Subcutaneous abdominal adipose tissue (tissue), 5 donors: ENCODE data around the gene OR1L6.

Experiments used
- H3K27ac ChIP-seq: one replicate; pipeline ENCODE4 v1.7.0; 2013; ENCODE audit warnings: low read depth, mild to moderate bottlenecking, inconsistent platforms, low read length, moderate library complexity
- H3K27me3 ChIP-seq, 5 donors: one replicate each; pipeline ENCODE4 v1.7.0; 2013; ENCODE audit warnings: low read length in 5 of 5, inconsistent platforms in 1 of 5; ENCODE audit not compliant: control insufficient read depth in 5 of 5, insufficient read depth in 4 of 5
- H3K36me3 ChIP-seq, 5 donors: one replicate each; pipeline ENCODE4 v1.7.0; 2013; ENCODE audit warnings: low read length in 5 of 5; ENCODE audit not compliant: control insufficient read depth in 5 of 5, insufficient read depth in 5 of 5
- H3K4me1 ChIP-seq, 5 donors: one replicate each; pipeline ENCODE4 v1.7.0; 2013; ENCODE audit warnings: low read length in 5 of 5, mild to moderate bottlenecking in 3 of 5, moderate library complexity in 1 of 5; ENCODE audit not compliant: control insufficient read depth in 5 of 5, insufficient read depth in 5 of 5
- H3K4me3 ChIP-seq, 5 donors: one replicate each; pipeline ENCODE4 v1.7.0; 2013; ENCODE audit warnings: low read length in 5 of 5, low read depth in 1 of 5
- H3K9ac ChIP-seq, 5 donors: one replicate each; pipeline ENCODE4 v1.7.0; 2013; ENCODE audit warnings: low read length in 5 of 5, mild to moderate bottlenecking in 4 of 5, moderate library complexity in 3 of 5
- H3K9me3 ChIP-seq, 5 donors: one replicate each; pipeline ENCODE4 v1.7.0; 2013; ENCODE audit warnings: low read length in 5 of 5; ENCODE audit not compliant: control insufficient read depth in 5 of 5
- donor health status: healthy.
- donor health status: healthy.
- donor health status: healthy.
- donor health status: healthy.
- donor health status: healthy.

Gene OR1L6

GRCh38 chr9:122742003-122742402 is at the start of gene OR1L6:
OR1L6 (plus strand) TSS chr9:122742303; CDS start chr9:122749848, 7,545 bp downstream.
- peak within 1 kb of the TSS in 1 of 5 donors; percentile 17 for H3K4me3 ChIP-seq
- H3K9ac ChIP-seq, result no peak within 1 kb of the TSS
- H3K9me3 ChIP-seq, result peaks cover 7 to 50% (median 49%) of the 10 kb centered on the region in 5 donors
- no peaks in the 10 kb centered on the region for H3K4me1 ChIP-seq
- no peak within 1 kb of the TSS for H3K27ac ChIP-seq
- H3K27me3 ChIP-seq, result no peaks in the 10 kb centered on the region
- H3K36me3 ChIP-seq, result no peaks in the 10 kb centered on the region

- Histone ChIP-seq H3K4me3 (no peak overlapping the region), H3K27me3 (no peaks in the 10 kb centered on the region), H3K9ac (no peak overlapping the region), H3K27ac (no peak overlapping the region), H3K4me1 (no peaks in the 10 kb centered on the region), H3K36me3 (no peaks in the 10 kb centered on the region), H3K9me3 (peaks cover 13 to 31% (median 30%) of the 10 kb centered on the region in 5 donors)
Observed at GRCh38 chr9:122695696-122696095, 46.4 kb upstream of the OR1L6 start.

GRCh38 chr9:122718038-122718437 is 24.1 kb upstream of the OR1L6 start:
- H3K27ac ChIP-seq, result no peak overlapping the region
- no peak overlapping the region for H3K9ac ChIP-seq
- H3K9me3 ChIP-seq, result peaks cover 8 to 61% (median 48%) of the 10 kb centered on the region in 5 donors
- H3K4me1 ChIP-seq, result no peaks in the 10 kb centered on the region
- H3K4me3 ChIP-seq, result no peak overlapping the region
- H3K27me3 ChIP-seq, result no peaks in the 10 kb centered on the region
- peaks cover 0 to 4% (median 0%) of the 10 kb centered on the region in 5 donors for H3K36me3 ChIP-seq

- Histone ChIP-seq H3K9ac (no peak overlapping the region), H3K27ac (no peak overlapping the region), H3K27me3 (no peaks in the 10 kb centered on the region), H3K4me1 (no peaks in the 10 kb centered on the region), H3K36me3 (peaks cover 0 to 4% (median 0%) of the 10 kb centered on the region in 5 donors), H3K4me3 (no peak overlapping the region), H3K9me3 (peaks cover 11 to 73% (median 60%) of the 10 kb centered on the region in 5 donors)
Observed at GRCh38 chr9:122719218-122719617, 22.9 kb upstream of the OR1L6 start.

GRCh38 chr9:122723690-122724089 is 18.4 kb upstream of the OR1L6 start, which contains the start of gene OR1L4:
OR1L4 (plus strand) TSS chr9:122723990; CDS start chr9:122723990, 0 bp downstream.
- peaks cover 25 to 82% (median 69%) of the 10 kb centered on the region in 5 donors for H3K9me3 ChIP-seq
- no peaks in the 10 kb centered on the region for H3K27me3 ChIP-seq
- H3K4me1 ChIP-seq, result no peaks in the 10 kb centered on the region
- peak within 1 kb of the TSS in 1 of 5 donors; percentile 19 for H3K4me3 ChIP-seq
- no peak within 1 kb of the TSS for H3K27ac ChIP-seq
- H3K36me3 ChIP-seq, result peaks cover 0 to 4% (median 0%) of the 10 kb centered on the region in 5 donors
- no peak within 1 kb of the TSS for H3K9ac ChIP-seq

- Histone ChIP-seq H3K4me3 (no peak overlapping the region), H3K27me3 (no peaks in the 10 kb centered on the region), H3K4me1 (no peaks in the 10 kb centered on the region), H3K9ac (no peak overlapping the region), H3K9me3 (peaks cover 2 to 21% (median 4%) of the 10 kb centered on the region in 5 donors), H3K27ac (no peak overlapping the region), H3K36me3 (no peaks in the 10 kb centered on the region)
Observed at GRCh38 chr9:122754825-122755224, 12.7 kb downstream of the OR1L6 start.

- peak overlapping the region in 2 of 5 donors; percentile 21 to 22 for H3K4me3 ChIP-seq
- no peaks in the 10 kb centered on the region for H3K36me3 ChIP-seq
- H3K27ac ChIP-seq, result no peak overlapping the region
- peaks cover 11 to 35% (median 25%) of the 10 kb centered on the region in 5 donors for H3K9me3 ChIP-seq
- no peak overlapping the region for H3K9ac ChIP-seq
- H3K4me1 ChIP-seq, result no peaks in the 10 kb centered on the region
- H3K27me3 ChIP-seq, result no peaks in the 10 kb centered on the region
Observed at GRCh38 chr9:122767817-122768216, 25.7 kb downstream of the OR1L6 start.

- Histone ChIP-seq H3K9ac (no peak overlapping the region), H3K4me3 (no peak overlapping the region), H3K27ac (no peak overlapping the region), H3K4me1 (no peaks in the 10 kb centered on the region), H3K27me3 (peaks cover 0 to 2% (median 0%) of the 10 kb centered on the region in 5 donors), H3K36me3 (no peaks in the 10 kb centered on the region), H3K9me3 (peaks cover 3 to 18% (median 4%) of the 10 kb centered on the region in 5 donors)
Observed at GRCh38 chr9:122777052-122777451, 34.9 kb downstream of the OR1L6 start.

GRCh38 chr9:122777935-122778627 is 36.0 kb downstream of the OR1L6 start:
- Histone ChIP-seq H3K36me3 (no peaks in the 10 kb centered on the region), H3K9ac (no peak overlapping the region), H3K9me3 (peaks cover under 1 to 9% (median 4%) of the 10 kb centered on the region in 5 donors), H3K27me3 (peaks cover 0 to 2% (median 0%) of the 10 kb centered on the region in 5 donors), H3K4me3 (no peak overlapping the region), H3K27ac (no peak overlapping the region), H3K4me1 (no peaks in the 10 kb centered on the region)

- Histone ChIP-seq H3K9ac (no peak overlapping the region), H3K36me3 (no peaks in the 10 kb centered on the region), H3K9me3 (peaks cover 0 to 2% (median 0%) of the 10 kb centered on the region in 5 donors), H3K27ac (no peak overlapping the region), H3K27me3 (peaks cover 0 to 2% (median 0%) of the 10 kb centered on the region in 5 donors), H3K4me1 (no peaks in the 10 kb centered on the region), H3K4me3 (no peak overlapping the region)
Observed at GRCh38 chr9:122779181-122779580, 37.1 kb downstream of the OR1L6 start.
